ENCODE data around the gene TRIM24.
A peak's percentile ranks its signal among the peaks of the same experiment; 100 is the strongest.

Gene TRIM24

GRCh38 chr7:138556771-138557484 is 96.9 kb downstream of the TRIM24 start:
- intact Hi-C loops (cut with DNase I), result no loop called here
- no peak for DNase-seq

DNA sequence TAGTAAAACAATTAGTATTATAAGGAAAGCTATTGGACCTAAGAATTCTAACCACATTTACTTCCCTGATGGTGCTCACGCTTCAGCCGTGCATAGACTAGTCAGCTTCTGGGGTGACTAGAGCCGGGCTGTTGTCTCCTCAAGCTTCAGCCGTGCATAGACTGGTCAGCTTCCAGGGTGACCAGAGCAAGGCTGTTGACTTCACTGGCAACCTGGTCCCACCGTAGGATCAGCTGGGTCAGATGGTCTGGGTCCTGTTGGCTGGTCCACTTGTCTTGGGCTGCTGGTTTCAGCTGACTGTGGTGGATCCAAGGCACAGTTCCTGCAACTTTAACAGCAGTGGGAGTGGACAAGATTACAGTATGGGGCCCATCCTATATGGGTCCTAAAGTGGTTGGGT is 99.4 kb downstream of the TRIM24 start:
- intact Hi-C loops (cut with DNase I), result no loop called here
- DNase-seq, result no peak

GRCh38 chr7:138563808-138564207 is 103.7 kb downstream of the TRIM24 start:
- no peak for DNase-seq
- intact Hi-C loops (cut with DNase I), result no loop called here

DNA sequence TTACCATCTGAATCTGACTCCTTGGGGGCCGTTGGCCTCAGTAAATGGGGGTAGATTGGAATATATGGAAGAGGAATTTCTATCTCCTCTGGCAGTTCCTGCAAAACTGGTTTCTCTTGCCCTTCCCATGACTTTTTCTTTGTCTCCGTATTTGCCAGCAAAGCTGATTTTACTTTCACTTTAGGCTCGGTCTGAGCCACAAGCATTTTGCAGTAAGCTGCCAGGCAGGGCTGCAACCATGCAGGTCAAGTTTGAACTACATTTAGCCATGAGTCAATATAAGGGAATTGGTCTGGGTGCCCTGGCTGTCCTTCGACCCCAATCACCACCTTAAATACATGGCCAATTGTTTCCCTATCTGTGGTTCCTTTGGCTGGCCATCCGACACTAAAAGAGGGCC is 104.3 kb downstream of the TRIM24 start:
- no peak for DNase-seq
- intact Hi-C loops (cut with DNase I), result no loop called here

- intact Hi-C loops (cut with DNase I), result no loop called here
- DNase-seq, result no peak
Measured at GRCh38 chr7:138565071-138565450, 105.0 kb downstream of the TRIM24 start.

- intact Hi-C loops (cut with DNase I), result no loop called here
- DNase-seq, result no peak
Measured at GRCh38 chr7:138565451-138566114, 105.5 kb downstream of the TRIM24 start.

- intact Hi-C loops (cut with DNase I), result no loop called here
- DNase-seq, result no peak
Measured at GRCh38 chr7:138568655-138569054, 108.6 kb downstream of the TRIM24 start.

- intact Hi-C loops (cut with DNase I), result no loop called here
- no peak for DNase-seq
Measured at GRCh38 chr7:138569418-138569817, 109.4 kb downstream of the TRIM24 start.

DNA sequence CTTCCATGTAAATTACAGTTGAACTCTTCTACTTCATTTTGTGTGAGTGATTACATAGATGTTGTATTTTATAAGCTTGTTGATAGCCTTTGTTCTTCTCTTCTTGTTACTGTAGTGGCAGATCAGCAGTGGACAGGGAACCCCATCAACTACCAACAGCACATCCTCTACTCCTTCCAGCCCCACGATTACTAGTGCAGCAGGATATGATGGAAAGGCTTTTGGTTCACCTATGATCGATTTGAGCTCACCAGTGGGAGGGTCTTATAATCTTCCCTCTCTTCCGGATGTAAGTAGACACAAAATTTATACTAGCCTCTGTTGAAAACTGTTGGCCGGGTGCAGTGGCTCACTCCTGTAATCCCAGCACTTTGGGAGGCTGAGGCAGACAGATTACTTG is 110.7 kb downstream of the TRIM24 start:
- DNase-seq, result no peak
- intact Hi-C loops (cut with DNase I), result no loop called here

GRCh38 chr7:138573741-138574140 is 113.7 kb downstream of the TRIM24 start:
- DNase-seq, result no peak
- intact Hi-C loops (cut with DNase I), result no loop called here

GRCh38 chr7:138575897-138576428 is 115.9 kb downstream of the TRIM24 start:
- no peak for DNase-seq
- intact Hi-C loops (cut with DNase I), result no loop called here

DNA sequence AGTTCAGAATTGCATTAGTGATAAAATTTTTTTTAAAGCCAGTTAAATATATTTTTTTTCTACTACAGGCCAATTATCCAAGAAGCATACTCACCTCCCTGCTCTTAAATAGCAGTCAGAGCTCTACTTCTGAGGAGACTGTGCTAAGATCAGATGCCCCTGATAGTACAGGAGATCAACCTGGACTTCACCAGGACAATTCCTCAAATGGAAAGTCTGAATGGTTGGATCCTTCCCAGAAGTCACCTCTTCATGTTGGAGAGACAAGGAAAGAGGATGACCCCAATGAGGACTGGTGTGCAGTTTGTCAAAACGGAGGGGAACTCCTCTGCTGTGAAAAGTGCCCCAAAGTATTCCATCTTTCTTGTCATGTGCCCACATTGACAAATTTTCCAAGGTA is 119.1 kb downstream of the TRIM24 start:
- DNase-seq, result no peak
- intact Hi-C loops (cut with DNase I), result no loop called here

DNA sequence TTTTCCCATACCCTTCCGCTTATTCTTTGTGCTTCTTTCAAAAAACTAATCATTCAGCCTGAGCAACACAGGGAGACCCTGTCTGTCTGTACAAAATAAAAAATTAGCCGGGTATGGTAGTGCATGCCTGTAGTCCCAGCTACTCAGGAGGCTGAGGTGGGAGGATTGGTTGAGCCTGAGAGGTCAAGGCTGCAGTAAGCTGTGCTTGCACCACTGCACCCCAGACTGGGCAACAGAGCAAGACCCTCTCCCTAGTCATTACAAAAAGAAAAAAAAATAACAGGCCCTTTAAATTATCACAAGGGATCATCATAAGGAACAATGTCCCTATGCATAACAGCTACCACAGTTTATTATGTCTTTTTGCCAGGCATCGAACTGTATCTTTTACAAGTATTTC is 119.6 kb downstream of the TRIM24 start:
- intact Hi-C loops (cut with DNase I), result no loop called here
- no peak for DNase-seq

DNA sequence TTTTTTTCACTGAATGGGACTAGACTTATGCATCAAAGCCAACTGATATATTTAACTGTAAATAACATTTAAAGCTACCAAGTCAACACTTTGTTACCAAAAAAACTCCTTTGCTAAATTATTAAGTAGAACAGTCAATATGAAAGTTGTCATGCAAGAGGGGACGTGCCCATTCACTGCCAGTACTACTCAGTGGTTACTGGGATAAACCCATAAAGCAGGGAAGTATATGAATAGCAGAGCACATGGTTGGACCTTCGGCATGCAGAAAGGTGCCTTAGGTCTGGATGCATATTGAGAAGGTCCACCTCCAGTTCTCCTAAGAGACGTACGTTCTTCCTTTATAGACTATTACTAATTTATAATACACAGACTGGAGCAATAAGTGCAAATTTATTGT is 121.0 kb downstream of the TRIM24 start:
- intact Hi-C loops (cut with DNase I), result no loop called here
- DNase-seq, result no peak

- DNase-seq, result no peak
- intact Hi-C loops (cut with DNase I), result no loop called here
Measured at GRCh38 chr7:138584283-138584682, 124.2 kb downstream of the TRIM24 start.

GRCh38 chr7:138584696-138585095 is 124.6 kb downstream of the TRIM24 start:
- intact Hi-C loops (cut with DNase I), result no loop called here
- DNase-seq, result peak in 1 of 42 donors; percentile 5

- DNase-seq, result no peak
- intact Hi-C loops (cut with DNase I), result no loop called here
Measured at GRCh38 chr7:138585283-138585993, 125.4 kb downstream of the TRIM24 start.

DNA sequence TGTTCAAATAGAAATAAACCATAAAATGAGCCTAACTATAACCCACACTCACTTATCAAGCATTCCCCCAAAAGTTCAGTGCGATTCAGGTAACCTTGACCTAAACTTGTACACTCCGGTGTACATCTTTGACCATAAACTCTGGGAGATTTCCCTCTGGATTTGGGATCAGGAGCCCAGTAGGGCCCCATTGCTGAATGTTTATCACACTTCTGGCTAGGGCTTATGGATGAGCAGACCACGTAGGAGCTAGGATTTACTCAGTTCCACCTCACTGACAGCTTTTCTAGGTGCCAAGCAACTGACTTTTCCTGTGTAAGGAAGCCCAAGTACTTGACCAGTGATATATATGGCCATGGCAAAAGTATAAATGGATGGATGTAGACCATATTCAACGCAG is 127.4 kb downstream of the TRIM24 start:
- DNase-seq, result no peak
- intact Hi-C loops (cut with DNase I), result no loop called here

DNA sequence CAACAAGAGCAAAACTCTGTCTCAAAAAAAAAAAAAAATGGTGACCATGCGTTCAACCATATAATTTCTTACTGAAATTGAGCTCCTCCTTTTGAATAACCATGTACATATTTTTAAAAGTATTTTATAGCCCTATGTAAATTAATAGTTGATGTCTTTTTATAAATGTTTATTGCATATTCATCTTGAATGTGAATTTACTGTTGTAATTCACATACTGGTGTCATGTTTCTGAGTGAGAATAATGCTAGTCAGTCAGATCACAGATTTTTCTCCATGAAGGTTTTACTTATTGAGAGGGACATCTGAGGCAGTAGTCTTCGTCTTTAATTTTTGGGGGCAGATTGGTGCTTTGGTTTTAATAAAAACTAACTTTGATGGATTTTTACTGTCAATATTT is 128.9 kb downstream of the TRIM24 start:
- DNase-seq, result no peak
- intact Hi-C loops (cut with DNase I), result no loop called here

GRCh38 chr7:138590154-138590553 is 130.1 kb downstream of the TRIM24 start:
- intact Hi-C loops (cut with DNase I), result no loop called here
- no peak for DNase-seq

Data from head of caudate nucleus (tissue), 42 donors.